Astrocyte (in vitro differentiated cells and primary cell): ENCODE data around the gene MAPK9.

Experiments used
- CTCF ChIP-seq: IDR thresholded peaks from 2 replicates; pipeline ENCODE4 v1.5.1; 2011; ENCODE audit warnings: low read depth, mild to moderate bottlenecking, inconsistent platforms, low read length, moderate library complexity; ENCODE audit not compliant: insufficient read depth
- EZH2 ChIP-seq: IDR thresholded peaks from 2 replicates; pipeline ENCODE4 v1.6.1; 2012; ENCODE audit warnings: mild to moderate bottlenecking, low read length, inconsistent platforms; ENCODE audit not compliant: insufficient read depth

DNA sequence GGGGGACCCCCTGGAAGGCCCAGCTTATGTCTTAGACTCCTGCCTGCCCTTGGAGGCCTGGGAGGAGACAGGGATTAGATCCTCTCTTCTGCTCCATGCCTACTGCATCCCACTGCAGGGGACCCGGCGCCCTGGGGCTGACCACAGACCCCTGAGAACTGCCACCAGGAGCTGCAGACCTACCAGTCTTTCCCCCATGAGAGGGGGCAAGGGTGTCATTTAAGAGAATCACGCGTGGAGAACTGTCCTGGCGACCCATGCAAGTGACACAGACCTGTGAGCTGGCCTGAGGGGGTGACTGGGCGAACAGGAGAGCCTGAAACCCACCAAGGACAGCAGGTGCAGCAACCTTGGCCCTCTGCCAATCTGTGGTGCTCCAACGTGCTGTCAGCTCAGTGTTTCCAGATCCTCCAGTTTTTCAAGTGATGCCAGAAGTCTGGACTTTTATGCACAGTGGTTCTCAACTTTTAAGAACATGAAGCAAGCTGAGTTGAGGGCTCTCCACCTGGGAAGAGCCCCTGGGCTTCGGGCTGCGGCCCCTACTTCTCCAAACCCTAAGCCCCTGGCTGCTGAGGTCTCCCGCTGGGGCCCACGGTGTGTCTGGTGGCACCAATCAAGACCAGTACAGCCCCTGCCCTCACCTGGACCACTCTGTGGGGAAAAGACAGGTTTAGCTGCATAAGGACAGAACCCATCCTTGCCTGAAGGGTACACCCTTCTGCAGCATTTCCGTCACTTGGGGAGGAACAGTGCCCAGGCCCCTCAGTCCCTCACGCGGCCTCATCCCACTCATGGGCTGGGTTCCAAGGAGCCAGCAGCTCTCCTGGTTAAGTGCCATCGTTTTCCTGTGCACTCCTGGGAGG is 43.1 kb upstream of the MAPK9 start:
- TF ChIP-seq CTCF (no peak), EZH2 (no peak)
